ENCODE results near the gene CACNA2D2.

Gene CACNA2D2

GRCh38 chr3:50405249-50405648, 98.2 kb downstream of the CACNA2D2 start:
- DNase-seq (ENCODE audit: low spot score) = peak; percentile 64

GRCh38 chr3:50401978-50402595, 101.3 kb downstream of the CACNA2D2 start:
- no peak for DNase-seq (ENCODE audit: low spot score)
- TF ChIP-seq CTCF (IDR thresholded peaks at IDR 0.05; ENCODE audit: borderline replicate concordance, control extremely low read depth, extremely low read depth, insufficient read depth, missing control alignments) = no peak
- in situ Hi-C loops (cut with MboI; ENCODE audit: low sequenced_read_pairs, unreplicated experiment) = no loop called here

More at GRCh38 chr3:50405249-50405648, 98.2 kb downstream of the CACNA2D2 start:
- TF ChIP-seq CTCF (IDR thresholded peaks at IDR 0.05; ENCODE audit: borderline replicate concordance, control extremely low read depth, extremely low read depth, insufficient read depth, missing control alignments) = no peak
- in situ Hi-C loops (cut with MboI; ENCODE audit: low sequenced_read_pairs, unreplicated experiment) = no loop called here

- in situ Hi-C loops (cut with MboI; ENCODE audit: low sequenced_read_pairs, unreplicated experiment) = no loop called here
- TF ChIP-seq CTCF (IDR thresholded peaks at IDR 0.05; ENCODE audit: borderline replicate concordance, control extremely low read depth, extremely low read depth, insufficient read depth, missing control alignments) = no peak
- DNase-seq (ENCODE audit: low spot score) = no peak
Observed at GRCh38 chr3:50396502-50396901, 106.9 kb downstream of the CACNA2D2 start.

GRCh38 chr3:50395070-50395860, 108.2 kb downstream of the CACNA2D2 start:
- in situ Hi-C loops (cut with MboI; ENCODE audit: low sequenced_read_pairs, unreplicated experiment) = no loop called here
- DNase-seq (ENCODE audit: low spot score) = no peak
- TF ChIP-seq CTCF (IDR thresholded peaks at IDR 0.05; ENCODE audit: borderline replicate concordance, control extremely low read depth, extremely low read depth, insufficient read depth, missing control alignments) = no peak

- no peak for TF ChIP-seq CTCF (IDR thresholded peaks at IDR 0.05; ENCODE audit: borderline replicate concordance, control extremely low read depth, extremely low read depth, insufficient read depth, missing control alignments)
- in situ Hi-C loops (cut with MboI; ENCODE audit: low sequenced_read_pairs, unreplicated experiment) = no loop called here
- DNase-seq (ENCODE audit: low spot score) = no peak
Observed at GRCh38 chr3:50393061-50393460, 110.4 kb downstream of the CACNA2D2 start.

- no peak for TF ChIP-seq CTCF (IDR thresholded peaks at IDR 0.05; ENCODE audit: borderline replicate concordance, control extremely low read depth, extremely low read depth, insufficient read depth, missing control alignments)
- in situ Hi-C loops (cut with MboI; ENCODE audit: low sequenced_read_pairs, unreplicated experiment) = no loop called here
- no peak for DNase-seq (ENCODE audit: low spot score)
Observed at GRCh38 chr3:50392101-50392715, 111.2 kb downstream of the CACNA2D2 start.
